Epidermal melanocyte (primary cell): ENCODE data around the gene RAF1.
"Not testable (repeated sequence)": the region's sequence is repeated elsewhere in the genome, so short reads cannot be mapped to it uniquely, and the experiment has no call there.

Experiments
- DNase-seq: peaks from one replicate; pipeline ENCODE4 v3.0.0; 2011; ENCODE audit warnings: low spot score; ENCODE audit not compliant: insufficient read length

RAF1 gene

DNA sequence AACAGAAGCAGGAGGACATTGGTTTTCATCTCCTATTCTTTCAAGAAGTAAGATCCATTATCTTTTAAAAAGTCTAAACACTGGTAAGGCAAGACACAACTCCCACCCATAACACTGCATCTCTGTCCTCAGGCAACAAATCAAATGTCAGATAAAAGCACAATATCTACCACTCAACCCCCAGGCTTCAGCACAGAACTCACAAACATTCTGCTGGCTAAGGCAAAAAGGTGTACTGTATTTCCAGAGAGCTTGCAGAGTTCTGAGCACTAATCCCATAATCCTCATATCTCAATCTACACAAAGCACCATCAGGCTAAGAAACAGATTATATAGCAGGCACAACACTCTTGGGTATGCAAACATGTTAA is 20.9 kb downstream of the RAF1 start:
- peak; percentile 26 for DNase-seq

GRCh38 chr3:12640853-12641252 is 23.1 kb downstream of the RAF1 start:
- not testable (repeated sequence) for DNase-seq

GRCh38 chr3:12638105-12638504 is 25.8 kb downstream of the RAF1 start:
- no peak for DNase-seq

DNA sequence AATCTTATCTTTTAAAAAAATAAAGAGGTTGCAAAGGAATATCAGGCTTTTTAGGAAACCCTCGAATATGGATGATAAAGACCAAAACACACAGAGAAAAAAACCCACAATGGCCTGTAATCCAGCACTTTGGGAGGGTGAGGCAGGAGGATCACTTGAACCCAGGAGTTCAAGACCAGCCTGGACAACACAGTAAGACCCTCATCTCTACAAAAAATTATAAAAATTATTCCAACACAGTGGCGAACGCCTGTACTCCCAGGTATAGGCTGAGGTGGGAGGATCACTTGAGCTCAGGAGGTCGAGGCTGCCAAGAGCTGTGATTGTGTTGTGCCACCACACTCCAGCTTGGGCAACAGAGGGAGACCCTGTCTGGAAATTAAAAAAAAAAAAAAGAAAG is 30.8 kb downstream of the RAF1 start:
- no peak for DNase-seq

DNA sequence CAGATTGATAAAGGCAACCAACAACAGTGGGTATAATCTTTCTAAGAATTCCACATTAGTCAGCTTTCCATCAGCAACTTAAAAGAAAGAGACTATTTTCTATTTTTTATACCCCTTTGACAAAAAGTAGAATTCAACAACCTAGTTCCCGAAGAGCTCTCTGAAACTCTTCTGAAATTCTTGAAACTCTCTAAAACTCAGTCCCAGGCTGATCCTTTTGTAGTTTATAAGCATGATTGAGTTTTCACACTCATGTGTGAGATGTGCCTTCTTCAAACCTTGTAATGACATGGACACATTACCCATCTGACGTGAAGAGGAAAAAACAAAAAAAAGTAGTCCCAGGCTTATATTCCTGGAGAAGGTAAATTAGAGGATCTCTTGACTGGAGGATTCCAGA is 31.4 kb downstream of the RAF1 start:
- DNase-seq: no peak

- not testable (repeated sequence) for DNase-seq
Measured at GRCh38 chr3:12630843-12631242, 33.1 kb downstream of the RAF1 start.

DNA sequence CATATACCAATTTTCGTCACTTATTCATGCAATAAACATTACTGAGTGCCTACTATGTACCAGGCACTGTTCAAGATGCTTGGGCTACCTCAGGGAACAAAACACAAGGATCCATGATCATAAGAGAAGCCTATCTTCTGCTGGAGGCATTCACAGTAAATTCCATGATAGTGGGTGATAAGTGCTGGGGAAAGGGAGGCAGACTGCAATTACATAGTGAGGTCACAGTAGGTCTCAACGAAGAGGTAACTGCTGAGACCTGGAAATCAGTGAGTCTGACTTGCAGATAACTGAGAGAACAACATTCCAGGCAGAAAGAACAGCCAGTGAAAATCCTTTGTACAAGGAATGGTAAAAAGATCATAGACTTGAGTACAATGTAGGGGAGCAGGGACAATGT is 33.6 kb downstream of the RAF1 start:
- no peak for DNase-seq

DNA sequence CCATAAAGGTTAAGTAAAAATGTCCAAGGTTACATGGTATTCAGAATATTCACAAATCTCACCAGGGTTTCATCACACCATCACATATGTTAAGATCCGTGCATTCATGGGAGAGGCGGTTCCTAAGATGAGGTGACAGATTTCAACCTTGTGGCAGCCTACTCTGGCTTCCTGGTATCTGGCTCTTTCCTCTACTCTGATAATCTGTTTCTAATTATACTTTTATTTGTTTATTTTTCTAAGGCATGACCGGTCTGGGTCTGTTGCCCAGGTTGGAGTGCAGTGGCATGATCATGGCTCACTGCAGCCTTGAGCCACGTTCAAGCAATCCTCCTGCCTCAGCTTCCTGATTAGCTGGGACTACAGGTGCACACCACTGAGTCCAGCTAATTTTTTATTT is 34.4 kb downstream of the RAF1 start:
- no peak for DNase-seq

DNA sequence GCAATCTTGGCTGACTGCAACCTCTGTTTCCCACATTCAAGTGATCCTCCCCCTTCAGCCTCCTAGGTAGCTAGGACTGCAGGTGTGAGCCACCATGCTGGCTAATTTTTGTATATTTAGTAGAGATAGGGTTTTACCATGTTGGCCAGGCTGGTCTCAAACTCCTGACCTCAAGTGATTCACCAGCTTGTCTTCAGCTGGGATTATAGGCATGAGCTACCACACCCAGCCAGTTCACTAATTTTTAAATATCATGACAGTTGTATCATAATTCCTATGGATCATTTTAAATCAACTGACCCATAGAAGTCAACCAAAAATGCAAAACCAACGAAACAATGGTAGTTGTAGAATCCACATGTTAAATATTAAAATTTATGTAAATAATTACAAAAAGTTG is 35.1 kb downstream of the RAF1 start:
- no peak for DNase-seq

- DNase-seq: no peak
Measured at GRCh38 chr3:12627370-12627769, 36.5 kb downstream of the RAF1 start.

DNA sequence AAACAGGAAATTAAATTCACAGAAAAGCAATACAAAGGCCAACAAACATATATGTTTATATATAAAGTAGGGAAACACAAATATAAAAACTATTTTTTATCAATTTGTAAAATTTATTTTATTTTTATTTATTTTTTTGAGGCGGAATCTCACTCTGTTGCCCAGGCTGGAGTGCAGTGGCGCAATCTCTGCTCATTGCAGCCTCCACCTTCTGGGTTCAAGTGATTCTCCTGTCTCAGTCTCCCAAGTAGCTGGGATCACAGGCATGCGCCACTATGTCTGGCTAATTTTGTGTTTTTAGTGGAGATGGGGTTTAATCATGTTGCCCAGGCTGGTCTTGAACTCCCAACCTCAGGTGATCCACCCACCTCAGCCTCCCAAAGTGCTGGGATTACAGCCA is 39.0 kb downstream of the RAF1 start:
- not testable (repeated sequence) for DNase-seq

GRCh38 chr3:12624056-12624455 is 39.9 kb downstream of the RAF1 start:
- no peak for DNase-seq

- DNase-seq: no peak
Measured at GRCh38 chr3:12622335-12622734, 41.6 kb downstream of the RAF1 start.

GRCh38 chr3:12620729-12621128 is 43.2 kb downstream of the RAF1 start:
- DNase-seq: no peak

- no peak for DNase-seq
Measured at GRCh38 chr3:12620305-12620704, 43.6 kb downstream of the RAF1 start.

GRCh38 chr3:12618426-12618825 is 45.5 kb downstream of the RAF1 start:
- DNase-seq: no peak

DNA sequence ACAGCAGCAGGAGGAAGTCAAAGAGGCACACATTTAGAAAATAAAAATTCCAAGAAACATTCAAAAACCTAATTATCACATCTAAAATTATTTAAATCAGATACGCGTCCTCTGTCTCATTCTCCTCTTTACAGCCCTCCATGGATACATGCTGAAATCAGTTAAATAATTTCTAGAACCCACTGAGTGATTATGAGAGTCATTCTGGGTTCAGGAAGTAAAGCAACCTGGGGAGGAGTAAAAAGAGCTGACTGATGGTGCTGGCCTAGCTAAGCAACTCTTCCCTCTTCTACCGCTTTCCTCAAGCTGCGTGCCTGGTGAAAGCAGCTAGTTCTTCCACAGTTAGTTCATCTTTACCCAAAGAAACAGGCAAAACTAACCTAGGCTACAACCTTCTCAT is 48.7 kb downstream of the RAF1 start:
- DNase-seq: no peak

DNA sequence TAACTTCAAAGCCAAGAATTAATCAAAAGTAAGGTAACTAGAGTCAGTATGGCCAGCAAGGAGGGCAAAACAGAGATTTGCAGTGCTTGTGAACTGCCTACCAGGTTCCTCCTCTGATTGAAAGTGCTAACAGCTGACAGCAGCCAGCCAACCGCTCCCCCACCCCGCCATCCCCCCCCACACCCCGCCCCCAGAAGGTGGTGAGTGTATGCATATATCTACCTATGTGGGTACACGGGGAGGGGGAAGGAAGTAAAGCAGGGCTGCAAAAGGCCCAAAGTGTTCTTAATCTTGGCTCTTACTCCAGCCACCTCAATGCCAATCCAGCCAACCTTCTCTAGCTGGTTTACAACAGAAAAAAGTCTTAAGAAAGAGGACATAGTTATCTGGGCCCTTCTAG is 50.7 kb downstream of the RAF1 start:
- no peak for DNase-seq

- no peak for DNase-seq
Measured at GRCh38 chr3:12612514-12613226, 51.2 kb downstream of the RAF1 start.

DNA sequence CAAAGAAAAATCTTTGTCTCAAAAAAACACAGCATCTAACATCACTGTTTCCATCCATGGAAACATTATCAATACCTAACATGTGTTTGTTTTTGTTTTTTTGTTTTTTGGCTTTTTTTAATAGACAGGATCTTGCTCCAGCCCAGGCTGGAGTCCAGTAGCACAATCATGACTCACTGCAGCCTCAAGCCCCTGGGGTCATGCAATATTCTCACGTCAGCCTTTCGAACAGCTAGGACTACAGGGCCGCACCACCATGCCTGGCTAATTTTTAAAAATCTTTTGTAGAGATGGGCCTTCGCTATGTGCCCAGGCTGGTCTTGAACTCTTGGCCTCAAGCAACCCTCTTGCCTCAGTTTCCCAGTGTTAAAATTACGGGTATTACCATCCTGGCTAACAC is 52.8 kb downstream of the RAF1 start:
- no peak for DNase-seq

DNA sequence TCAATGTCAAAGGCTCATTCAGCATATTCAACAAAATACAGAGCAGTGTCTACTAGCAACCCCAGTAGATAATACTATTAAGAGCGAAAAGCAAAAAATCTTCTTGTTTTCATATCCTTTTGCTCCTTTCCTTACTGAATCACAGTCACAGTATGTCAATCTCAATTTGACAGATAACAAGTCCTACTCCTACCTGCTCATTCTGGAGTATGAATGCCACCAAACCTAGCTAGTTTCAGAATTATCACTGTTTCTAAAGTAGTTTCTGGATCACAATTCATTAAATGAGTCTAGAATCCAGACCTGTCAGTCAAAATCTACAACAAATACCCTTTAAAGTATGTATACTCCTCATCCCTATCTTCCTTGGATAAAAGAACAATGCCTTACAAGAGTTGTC is 55.5 kb downstream of the RAF1 start:
- DNase-seq: no peak

DNA sequence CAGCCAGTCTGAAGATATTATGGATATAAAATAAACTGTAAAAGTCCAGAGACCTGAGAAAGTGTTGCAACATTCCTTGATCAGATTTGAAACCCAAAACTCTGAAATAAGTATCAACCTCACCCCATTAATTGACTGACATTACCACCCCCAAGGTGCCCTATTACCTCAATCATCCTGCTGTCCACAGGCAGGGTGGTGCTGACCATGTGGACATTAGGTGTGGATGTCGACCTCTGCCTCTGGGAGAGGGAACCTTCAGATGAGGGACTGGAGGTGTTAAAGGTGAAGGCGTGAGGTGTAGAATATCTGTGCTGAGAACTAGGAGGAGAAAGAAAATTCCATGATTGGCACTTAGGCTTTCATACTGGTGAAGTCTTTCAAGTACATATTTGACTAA is 59.9 kb downstream of the RAF1 start:
- no peak for DNase-seq

DNA sequence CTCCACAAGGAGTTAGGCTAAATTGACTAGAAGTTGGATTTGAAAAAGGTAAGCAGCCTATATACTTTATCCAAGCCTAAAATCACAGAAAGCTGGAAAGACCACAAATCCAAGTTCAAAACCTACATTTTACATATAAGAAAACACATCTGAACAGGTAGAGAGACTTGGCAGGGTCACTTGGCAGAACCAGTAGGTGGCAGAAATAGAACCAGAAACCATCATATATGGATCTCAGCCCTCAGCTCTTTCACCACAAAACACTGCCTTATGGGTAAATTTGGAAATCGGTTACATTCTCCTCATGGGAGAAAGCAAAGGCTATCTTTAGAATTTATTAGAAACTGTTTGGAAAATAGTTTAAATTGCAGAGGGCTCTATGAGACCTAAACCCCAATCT is 62.8 kb downstream of the RAF1 start:
- no peak for DNase-seq

- no peak for DNase-seq
Measured at GRCh38 chr3:12598890-12599289, 65.0 kb downstream of the RAF1 start.
